HFF-Myc (cell line): ENCODE results near the gene TMEM38B.
A peak's percentile ranks its signal among the peaks of the same experiment; 100 is the strongest.

Experiments
- DNase-seq: peaks from one replicate; pipeline ENCODE4 v3.0.0-alpha.2; 2011; ENCODE audit warnings: low read depth; ENCODE audit errors: extremely low read depth
- H3K4me3 ChIP-seq: replicated peaks from 2 replicates; pipeline ENCODE4 v1.5.1; 2011; ENCODE audit warnings: low read depth, mild to moderate bottlenecking, control low read depth, low read length
- CTCF ChIP-seq: IDR thresholded peaks from 2 replicates; pipeline ENCODE4 v1.5.1; 2012; ENCODE audit warnings: mild to moderate bottlenecking, low read depth, low read length, control low read depth; ENCODE audit errors: missing control alignments

TMEM38B gene

GRCh38 chr9:105694190-105694847 lies at the start of gene TMEM38B:
Gene TMEM38B, plus strand, starts transcription at chr9:105694541. Its CDS starts 120 bp downstream, at chr9:105694661.
- peak within 1 kb of the TSS; percentile 84 for H3K4me3 ChIP-seq
- no peak for DNase-seq
- no peak for TF ChIP-seq CTCF

GRCh38 chr9:105646879-105647594 lies 47.3 kb upstream of the TMEM38B start:
- H3K4me3 ChIP-seq, result no peak overlapping the region
- DNase-seq, result no peak
- no peak for TF ChIP-seq CTCF

GRCh38 chr9:105647595-105648349 lies 46.6 kb upstream of the TMEM38B start:
- H3K4me3 ChIP-seq, result no peak overlapping the region
- TF ChIP-seq CTCF, result no peak
- no peak for DNase-seq

GRCh38 chr9:105651806-105652205 lies 42.5 kb upstream of the TMEM38B start:
- no peak for TF ChIP-seq CTCF
- DNase-seq, result no peak
- H3K4me3 ChIP-seq, result no peak overlapping the region

- no peak for TF ChIP-seq CTCF
- no peak for DNase-seq
- H3K4me3 ChIP-seq, result peak overlapping the region; percentile 44
These were observed 38.0 kb upstream of the TMEM38B start for GRCh38 chr9:105656131-105656921.

GRCh38 chr9:105658351-105658750 lies 36.0 kb upstream of the TMEM38B start:
- no peak for DNase-seq
- no peak overlapping the region for H3K4me3 ChIP-seq
- TF ChIP-seq CTCF, result no peak
